Fibroblast of gingiva (primary cell): ENCODE data around the gene C20orf173.
A peak's percentile ranks its signal among the peaks of the same experiment; 100 is the strongest.
"Not testable (repeated sequence)": the region's sequence is repeated elsewhere in the genome, so short reads cannot be mapped to it uniquely, and the experiment has no call there.

Source experiments
- DNase-seq: peaks from one replicate; pipeline ENCODE4 v3.0.0-alpha.2; 2011; ENCODE audit warnings: low read depth

The C20orf173 gene

DNA sequence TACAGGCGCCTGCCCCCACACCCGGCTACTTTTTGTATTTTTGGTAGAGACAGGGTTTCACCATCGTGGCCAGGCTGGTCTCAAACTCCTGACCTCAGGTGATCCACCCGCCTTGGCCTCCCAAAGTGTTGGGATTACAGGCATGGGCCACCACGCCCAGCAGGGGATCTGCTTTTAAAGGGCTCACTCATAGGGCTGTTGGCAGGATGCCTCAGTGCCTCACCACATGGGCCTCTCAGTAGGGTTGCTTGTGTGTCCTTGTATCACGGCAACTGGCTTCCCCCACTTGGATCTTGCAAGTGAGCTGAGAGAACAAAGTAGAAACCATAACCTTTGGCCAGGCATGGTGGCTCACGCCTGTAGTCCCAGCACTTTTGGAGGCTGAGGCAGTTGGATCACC lies 15.5 kb upstream of the C20orf173 start:
- not testable (repeated sequence) for DNase-seq

DNA sequence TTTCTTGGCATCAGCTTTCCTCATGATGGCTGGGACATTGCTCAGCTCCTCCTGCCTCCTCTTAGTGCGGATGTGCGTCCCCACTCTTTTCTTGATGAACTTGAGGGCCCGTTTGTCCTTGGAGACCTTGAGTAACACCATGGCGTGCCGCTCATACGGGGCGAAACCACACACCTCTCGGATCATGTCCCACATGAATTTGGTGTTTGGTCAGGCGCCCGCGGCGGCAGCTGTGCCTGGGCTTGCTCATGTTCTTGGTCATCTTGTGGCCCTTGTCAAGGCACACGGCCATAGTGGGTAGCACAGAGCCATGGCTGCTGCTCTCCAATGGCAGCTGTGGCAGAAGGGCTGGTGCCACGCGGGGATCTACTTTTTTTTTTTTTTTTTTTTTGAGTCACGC lies 15.0 kb upstream of the C20orf173 start:
- DNase-seq, result no peak

DNA sequence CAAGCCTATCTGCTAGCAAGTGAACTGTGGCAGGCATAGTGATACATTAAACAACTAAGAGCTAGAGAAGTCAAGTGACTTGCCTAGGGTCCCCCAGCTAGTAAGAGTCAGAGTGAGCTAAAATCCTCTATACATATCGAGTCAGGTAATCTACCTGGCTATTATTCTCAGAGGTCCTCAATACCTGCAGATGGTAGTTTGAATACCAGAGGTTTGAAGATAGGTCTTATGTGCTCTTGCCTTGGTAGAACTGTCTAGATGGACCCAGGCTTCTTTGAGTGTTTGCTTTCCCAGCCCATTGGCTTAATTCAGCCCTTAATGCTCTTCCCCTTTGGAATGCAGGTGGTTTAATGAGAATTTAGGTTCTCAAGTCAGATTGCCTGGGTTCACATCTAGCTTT lies 13.5 kb upstream of the C20orf173 start:
- no peak for DNase-seq

DNA sequence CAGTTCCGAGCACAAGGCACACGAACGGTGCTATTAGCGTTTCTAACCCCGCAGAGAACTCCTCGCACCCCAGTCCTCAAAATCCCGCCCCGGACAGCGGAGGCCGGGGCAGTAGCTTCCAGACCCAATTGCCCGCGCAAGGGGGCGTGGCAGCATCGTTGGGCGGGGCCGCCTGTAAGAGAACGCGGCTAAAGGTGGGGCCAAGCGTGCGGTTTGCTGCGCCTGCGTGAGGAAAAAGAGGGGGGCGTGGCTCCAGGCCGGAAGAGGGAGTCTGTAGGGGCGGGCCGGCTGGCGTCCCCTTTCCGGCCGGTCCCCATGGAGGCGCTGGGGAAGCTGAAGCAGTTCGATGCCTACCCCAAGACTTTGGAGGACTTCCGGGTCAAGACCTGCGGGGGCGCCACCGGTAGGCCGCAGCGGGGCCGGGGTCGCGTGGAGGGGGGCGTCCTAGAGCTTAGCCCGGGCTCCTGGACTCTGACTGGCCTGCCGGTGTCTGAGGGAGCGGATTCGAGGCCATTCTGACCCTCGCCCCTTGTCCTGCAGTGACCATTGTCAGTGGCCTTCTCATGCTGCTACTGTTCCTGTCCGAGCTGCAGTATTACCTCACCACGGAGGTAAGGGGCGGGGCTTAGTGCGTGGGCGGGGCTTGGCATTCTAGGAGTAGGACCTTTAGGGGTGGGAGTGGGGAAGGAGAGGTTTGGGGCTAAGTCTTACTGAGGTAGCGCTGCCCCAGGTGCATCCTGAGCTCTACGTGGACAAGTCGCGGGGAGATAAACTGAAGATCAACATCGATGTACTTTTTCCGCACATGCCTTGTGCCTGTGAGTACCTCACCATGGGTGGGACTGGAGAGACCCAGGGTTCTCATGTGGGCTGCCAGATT lies 12.6 kb upstream of the C20orf173 start, which contains the start of gene ERGIC3:
Gene ERGIC3, plus strand, starts transcription at position 296 of the 880 bp plus-strand sequence. Its CDS starts 20 bp downstream, at position 316.
- DNase-seq, result peak; percentile 93

DNA sequence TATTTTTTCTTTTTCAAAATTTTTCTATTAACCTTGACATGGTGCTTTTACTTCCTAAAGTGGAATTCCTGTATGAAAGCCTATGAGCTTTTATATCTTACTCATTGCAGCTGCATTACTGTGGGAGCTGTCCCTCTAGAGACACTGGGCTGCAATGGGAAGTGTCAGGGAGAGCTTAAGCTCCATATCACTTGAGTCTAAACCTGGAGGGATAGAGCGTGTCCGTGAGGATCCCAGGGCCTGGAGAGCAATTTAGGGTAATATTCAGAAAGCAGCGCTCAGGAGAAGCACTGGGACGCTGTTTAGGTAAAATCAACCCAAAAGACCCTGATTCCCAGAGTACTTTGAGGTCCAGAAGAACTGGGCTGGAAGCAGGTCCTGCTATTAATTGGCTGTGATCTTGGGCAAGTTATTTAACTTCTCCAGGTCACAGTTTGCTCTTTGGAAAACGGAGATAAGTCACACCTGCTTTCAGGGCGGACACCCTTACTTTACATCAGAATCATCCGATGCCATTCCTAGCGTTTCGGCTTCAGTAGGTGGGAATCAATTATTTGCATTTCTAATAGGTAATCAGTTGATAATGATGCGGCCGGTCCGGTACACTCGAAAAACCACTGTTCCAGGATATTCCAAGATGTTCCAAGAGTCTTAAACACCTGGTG lies 11.8 kb upstream of the C20orf173 start:
- no peak for DNase-seq

DNA sequence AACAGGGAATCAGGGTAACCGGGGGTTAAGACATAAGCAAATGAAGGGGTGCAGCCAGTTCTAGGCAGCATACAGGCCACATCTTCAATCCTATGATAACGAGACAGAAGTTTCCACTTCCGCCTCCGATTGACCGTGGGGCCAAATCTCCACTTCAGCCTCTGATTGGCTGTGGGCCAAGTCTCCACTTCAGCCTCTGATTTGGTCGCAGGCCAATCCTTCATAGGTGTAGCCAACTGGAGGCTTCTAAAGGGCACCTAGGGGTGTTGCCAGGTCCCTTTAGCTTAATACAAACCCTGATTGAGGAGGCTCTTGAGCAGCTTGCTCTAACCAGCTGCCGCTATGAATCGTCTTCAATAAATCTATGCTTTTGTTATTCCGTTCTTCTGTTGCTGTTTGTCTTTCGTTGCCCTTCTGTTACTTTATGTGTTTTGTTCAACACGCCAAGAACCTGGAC lies 10.3 kb upstream of the C20orf173 start:
- no peak for DNase-seq

DNA sequence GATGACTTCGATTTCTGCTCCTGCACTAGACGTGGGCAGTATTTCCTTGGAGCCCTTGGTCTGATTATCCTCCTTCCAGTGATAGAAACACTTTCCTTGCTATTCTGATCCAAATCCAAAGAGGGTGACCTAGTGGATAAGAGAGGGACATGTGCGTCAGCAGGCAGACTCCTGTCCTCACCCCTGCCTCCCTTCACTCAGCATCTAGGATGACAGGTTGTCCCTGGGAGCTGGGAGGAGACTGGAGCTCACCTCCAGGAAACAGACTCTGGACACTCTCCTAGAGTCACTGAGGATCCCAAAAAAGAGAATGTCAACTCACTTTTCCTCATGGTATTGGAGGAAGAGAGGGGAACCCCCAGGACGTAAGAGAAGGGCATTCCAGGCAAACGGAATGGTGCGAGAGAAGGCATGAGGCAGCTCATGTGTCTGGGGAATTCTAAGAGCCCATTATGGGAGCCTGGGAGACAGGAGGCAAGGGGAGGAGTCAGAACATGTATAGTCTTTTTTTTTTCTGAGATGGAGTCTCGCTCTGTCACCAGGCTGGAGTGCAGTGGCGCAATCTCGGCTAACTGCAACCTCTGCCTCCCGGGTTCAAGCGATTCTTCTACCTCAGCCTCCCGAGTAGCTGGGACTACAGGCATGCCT lies 2.2 kb downstream of the C20orf173 start:
- DNase-seq, result no peak

DNA sequence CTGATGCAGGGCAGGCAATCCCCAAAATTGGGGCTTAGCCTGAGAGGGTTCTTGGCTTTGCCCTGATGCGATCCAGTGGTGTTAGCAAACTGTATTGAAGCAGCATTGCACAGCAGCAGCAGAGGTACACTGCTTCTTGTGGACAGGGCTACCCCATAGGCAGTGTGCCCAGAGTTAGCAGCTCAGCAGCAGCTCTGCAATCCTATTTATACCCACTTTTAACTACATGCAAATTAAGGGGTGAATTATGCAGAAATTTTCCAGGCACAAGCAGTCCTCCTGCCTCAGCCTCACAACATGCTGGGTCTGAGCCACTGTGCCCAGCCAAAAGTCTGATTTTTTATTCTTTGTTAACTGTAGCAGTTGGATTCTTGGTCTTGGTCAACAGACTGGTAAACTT lies 3.8 kb downstream of the C20orf173 start:
- no peak for DNase-seq

DNA sequence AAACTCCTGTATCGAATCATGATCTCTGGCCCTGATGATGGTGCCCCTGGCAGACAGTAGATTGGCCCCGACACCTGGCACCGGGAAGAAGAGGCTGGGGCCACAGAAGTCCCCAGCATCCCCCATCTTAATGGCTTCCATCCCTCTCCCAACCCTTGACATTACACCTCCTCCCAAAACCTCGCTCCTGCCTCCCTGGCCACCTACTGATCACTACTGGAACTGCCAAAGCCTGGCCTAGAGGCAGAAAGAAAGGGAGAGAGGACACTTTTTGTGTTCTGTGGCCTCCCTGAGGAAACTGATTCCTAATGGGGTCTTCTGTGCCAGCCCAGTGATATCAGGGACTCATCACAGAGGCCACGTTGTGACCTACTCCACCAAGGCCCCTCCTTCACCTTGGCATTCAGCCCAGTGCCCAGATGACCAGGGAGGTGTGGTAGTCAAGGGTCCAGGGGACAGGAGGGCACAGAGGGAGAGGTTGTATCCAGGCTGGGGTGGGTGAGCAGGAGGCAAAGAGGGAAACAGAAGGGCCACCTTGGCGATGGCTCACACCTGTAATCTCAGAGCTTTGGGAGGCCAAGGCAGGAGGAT lies 6.1 kb downstream of the C20orf173 start:
- no peak for DNase-seq

DNA sequence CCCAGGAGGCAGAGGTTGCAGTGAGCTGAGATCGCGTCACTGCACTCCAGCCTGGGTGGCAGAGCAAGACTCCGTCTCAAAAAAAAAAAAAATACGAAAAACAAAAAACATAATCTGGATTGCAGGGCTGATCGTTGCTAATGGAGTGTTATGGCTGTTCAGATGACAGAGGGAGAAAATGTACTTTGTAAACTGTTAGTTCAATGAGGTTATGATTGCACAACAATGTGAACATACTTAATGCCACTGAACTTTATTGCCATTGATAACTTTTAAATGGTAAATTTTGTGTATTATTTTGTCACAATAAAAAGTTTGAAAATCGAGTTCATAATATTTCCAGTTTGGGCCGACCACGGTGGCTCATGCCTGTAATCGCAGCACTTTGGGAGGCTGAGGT lies 10.5 kb downstream of the C20orf173 start:
- no peak for DNase-seq

DNA sequence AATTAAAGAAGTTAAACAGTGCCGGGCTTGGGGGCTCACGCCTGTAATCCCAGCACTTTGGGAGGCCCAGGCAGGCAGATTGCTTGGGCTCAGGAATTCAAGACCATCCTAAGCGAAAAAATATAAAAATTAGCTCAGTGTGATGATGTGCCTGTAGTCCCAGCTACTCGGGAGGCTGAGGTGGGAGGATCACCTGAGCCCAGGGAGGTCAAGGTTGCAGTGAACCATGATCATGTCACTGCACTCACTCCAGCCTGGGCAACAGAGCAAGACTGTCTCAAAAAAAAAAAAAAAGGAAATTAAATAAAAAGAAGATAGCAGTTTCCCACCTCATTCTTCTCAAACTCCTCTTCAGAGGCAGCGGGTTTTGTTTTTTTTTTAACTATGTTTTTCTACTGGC lies 11.7 kb downstream of the C20orf173 start:
- not testable (repeated sequence) for DNase-seq

DNA sequence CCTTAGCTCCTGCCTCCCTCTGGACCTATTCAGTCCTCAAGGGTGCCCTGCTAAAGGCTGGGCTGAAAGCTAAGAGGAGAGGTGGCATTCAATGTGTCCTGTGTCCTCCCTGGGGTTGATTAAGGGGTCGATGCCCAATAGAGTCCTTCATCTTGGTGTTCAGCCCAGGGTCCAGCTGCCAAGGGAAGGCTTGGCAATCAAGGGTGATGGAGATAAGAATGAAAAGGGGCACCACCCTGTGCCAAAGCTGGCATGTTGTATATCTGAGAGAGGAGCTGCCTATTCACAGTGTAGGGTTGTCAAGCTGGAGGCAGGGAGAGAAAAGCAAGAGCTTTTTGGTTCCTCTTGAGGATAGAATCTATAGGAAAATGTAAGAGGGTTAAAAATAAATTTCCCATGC lies 12.3 kb downstream of the C20orf173 start:
- DNase-seq, result no peak

DNA sequence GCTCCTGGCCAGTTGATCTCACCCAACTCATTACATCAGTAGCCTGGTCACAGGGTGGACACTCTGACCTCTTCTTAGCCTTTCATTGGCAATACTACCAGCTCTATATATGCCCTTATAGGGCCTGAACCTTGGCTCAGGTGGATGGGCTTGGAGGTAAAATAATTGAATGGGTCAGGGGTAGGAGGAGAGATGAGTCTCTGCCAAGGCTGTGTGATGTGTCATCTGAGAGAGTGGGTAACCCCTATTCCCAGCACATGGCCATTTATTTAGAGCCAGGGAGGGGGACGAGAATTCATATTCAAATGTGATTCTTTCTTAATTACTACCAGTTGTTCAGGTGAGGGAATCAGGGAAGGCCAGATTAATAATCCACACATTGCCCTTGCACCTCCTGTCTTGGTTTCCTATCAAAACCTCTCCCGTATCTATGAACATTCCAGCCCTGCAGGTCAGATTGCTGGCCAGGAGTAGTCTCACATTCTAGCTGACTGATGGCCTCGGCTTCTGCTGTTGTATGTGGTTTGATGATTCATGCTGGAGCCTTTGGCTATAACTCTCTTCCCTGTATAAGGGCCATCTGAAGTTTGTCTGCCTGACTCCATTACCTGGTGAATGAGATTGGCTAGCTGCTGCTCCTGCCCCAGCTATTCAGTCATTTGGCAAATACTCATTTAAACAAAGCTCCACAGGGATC lies 13.4 kb downstream of the C20orf173 start:
- DNase-seq, result peak; percentile 52

DNA sequence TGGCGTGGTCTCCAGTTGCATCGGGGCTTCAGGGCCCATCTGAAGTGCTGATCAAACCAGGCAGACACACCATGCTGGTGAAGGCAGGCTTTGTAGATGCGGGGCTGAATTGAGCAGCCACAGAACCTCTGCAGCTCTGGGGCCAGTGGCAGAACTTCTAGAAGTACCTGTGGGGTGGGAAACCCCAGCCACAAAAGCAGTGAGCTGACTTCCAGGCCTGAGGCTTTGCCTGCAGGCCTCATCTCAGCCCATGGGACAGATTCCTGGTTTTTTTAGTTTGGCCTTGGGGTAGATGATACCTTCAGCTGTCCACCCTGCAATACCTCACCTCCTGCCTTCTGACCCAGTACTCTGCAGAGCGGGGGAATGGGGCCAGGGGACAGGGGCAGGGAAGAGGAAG lies 14.1 kb downstream of the C20orf173 start:
- no peak for DNase-seq

DNA sequence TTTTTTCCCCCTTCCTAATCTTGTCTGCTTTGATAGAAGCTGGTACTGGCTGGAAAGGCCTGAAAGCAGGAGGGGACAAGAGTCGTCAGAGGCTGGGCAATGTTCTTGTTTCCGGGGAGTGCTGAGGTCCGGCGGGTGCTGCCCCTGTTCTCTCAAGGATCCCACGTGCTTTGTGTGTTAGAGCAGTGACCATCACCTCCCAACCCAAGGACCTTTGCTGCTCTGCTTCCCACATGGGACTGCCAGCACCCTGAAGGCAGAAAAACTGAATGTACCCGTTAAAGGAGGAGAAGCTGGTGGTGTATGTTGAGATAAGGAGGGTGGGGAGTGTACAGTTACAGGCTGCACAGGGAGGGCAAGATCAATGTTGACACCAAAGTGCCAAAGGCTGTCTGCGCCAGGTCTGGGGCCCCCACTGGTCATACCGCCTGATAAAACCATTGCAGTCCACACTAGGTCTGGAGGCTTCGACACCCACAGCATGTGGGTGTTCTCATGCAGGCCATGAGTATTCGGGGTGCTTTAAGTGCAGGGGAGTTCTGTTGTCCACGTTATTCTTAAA lies 15.0 kb downstream of the C20orf173 start:
- no peak for DNase-seq

DNA sequence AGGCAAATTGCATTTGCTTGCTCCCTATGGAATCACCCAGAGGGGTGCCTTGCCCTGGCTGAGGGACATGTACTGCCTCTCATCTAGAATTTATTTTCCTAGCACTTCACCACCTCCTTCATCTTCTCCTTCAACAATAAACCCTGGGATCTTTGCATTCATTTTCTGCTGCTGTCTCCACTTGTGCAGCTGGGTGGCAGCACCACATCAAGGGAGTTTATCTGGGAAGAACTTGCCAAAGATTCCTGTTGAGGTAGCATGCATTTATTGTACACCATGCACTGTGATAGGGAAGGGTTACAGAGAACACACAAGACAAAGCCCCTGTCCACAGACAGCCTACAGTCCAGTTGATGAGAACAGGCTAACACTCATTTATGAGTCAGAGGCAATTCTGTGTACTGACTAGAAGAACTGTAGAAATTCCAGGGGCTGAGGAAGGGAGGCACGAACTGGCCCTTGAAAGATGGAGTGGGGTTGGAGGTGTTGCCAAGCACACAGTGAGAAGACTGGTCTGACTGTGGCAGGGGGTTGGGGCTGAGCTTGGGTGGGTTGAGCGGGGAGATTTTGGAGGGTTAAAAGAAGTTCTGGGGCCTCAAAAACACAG lies 17.5 kb downstream of the C20orf173 start:
- peak; percentile 35 for DNase-seq

DNA sequence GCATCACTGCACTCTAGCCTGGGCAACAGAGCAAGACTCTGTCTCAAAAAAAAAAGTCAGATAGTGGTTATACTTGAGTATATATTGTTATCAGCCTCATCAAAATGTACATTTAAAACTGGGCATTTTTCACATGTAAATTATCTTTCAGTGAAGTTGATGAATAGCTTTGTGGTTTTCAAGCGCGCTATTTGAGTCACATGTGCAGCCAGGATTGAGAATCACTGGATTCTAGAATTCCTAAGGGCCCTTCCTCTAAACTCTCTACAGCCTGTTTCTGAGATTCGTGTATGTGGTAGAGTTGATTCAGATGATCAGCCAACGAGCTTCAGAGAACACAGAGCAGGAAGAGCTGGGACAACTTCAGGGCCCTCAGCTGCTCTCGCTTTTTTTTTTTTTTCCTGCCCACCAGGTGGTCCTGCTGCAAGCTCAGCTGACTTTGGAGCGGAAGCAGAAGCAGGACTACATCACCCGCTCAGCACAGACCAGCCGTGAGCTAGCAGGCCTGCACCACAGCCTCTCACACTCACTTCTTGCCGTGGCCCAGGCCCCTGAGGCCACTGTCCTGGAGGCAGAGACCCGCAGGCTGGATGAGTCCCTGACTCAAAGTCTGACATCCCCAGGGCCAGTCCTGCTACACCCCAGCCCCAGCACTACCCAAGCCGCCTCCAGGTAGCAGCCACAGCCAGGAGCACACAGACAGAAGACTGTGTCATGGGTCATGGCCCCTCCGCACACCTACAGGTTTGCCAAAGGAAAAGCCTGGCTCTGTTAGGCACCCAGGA lies 18.3 kb downstream of the C20orf173 start:
- no peak for DNase-seq

DNA sequence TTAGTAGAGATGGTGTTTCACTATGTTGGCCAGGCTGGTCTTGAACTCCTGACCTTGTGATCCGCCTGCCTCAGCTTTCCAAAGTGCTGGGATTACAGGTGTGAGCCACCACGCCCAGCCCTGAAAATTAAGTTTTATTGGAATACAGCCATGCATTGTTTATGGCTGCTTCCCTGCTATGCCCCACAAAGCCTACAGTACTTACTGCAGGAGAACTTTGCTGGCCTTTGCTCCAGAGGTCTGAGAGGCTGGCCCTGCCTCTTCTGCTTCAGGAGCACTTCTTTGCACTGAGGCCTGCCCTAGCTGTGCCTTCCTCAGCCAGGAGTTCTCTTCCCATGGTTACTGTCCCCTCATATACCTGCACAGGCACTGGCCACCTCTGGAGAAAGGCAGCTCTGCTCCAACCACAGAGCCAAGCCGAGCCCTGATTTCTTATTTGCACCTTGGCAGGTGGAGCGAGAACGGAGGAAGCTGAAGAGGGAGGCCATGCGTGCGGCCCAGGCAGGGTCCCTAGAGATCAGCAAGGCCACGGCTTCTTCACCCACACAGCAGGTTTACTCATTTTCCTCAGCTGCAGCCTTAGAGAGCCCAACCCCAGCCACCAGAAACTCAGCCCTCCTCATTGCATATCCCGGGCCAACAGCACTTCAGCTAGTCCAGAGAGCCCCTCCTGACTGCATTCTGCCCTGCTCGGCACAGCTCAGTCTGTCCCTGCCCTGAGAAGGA lies 20.8 kb downstream of the C20orf173 start:
- no peak for DNase-seq

DNA sequence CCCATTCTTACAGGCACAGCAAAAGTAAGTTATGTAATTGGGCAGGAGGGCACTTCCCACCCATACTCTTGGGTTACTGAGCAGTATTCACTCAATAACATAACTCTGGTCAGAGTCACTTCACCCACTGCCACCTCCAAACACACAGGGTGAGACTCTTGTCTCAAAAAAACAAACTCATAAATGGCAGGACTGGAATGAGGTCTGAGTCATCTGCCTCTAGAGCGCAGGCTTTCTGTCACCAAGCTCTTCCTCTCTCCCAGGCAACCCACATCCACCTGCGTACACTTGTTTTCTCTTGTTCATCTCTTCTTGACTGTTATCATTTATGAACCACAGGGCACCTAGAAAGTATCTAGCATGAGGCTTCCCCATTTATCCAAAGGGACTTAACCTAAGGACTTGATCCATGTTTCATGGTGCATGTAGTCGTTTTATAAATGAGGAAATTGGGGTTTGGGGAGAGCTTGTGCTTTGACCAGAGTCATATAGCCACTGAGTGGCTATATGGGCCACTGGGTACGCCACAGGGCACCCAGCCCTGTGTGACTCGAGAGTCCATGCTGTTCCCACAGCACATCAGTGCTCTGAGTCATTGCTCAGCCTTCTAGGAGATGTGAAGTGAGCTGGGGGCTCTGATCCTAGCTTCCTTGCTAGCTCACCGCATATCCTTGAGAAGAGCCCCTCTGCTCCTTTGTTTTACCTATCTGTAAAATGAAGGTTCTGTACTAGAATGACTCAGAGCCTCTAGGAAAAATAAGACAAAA lies 22.4 kb downstream of the C20orf173 start:
- DNase-seq, result no peak
